Nephron progenitor cell (in vitro differentiated cells): Measurements from ENCODE around the gene USP33.

Experiments used
- DNase-seq: peaks from one replicate; pipeline ENCODE4 v3.0.0; 2021
- H3K27ac Mint-ChIP-seq: 2 replicates; pipeline ENCODE4 v1.8.0; 2021; ENCODE audit warnings: mild to moderate bottlenecking, moderate library complexity, mixed read lengths
- H3K27me3 Mint-ChIP-seq: 2 replicates; pipeline ENCODE4 v1.8.0; 2021; ENCODE audit warnings: mild to moderate bottlenecking, low read depth, mixed read lengths; ENCODE audit not compliant: poor library complexity
- H3K36me3 Mint-ChIP-seq: 2 replicates; pipeline ENCODE4 v1.8.0; 2021; ENCODE audit warnings: low read depth, mixed read lengths
- H3K4me1 Mint-ChIP-seq: 2 replicates; pipeline ENCODE4 v1.8.0; 2021; ENCODE audit warnings: mixed read lengths
- H3K4me3 Mint-ChIP-seq: 2 replicates; pipeline ENCODE4 v1.8.0; 2021; ENCODE audit warnings: mild to moderate bottlenecking, moderate library complexity, mixed read lengths
- H3K9me3 Mint-ChIP-seq: 2 replicates; pipeline ENCODE4 v1.8.0; 2021; ENCODE audit warnings: mild to moderate bottlenecking, moderate library complexity, mixed read lengths
- TF ChIP-seq, protein P1 (sequence below): fragments of 200-600 bp; sonication (generic); IDR thresholded peaks from 2 replicates; pipeline ENCODE4 v1.5.0; 2021; ENCODE audit warnings: antibody characterized with exemption

The USP33 gene

DNA sequence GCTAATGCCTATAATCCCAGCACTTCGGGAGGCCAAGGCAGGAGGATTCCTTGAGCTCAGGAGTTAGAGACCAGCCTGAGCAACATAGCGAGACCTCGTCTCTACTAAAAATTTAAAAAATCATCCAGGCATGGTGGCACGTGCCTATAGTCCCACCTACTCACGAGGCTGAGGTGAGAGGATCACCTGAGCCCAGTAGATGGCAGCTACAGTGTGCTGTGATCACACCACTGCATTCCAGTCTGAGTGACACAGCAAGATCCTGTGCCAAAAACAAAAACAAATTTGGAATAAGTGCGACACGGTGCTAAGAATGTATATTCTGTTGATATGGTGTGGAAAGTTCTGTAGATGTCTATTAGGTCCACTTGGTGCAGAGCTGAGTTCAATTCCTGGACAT is 15.1 kb downstream of the USP33 start:
- Mint-ChIP-seq H3K4me1 (peaks cover 7% of the 10 kb centered on the region), H3K9me3 (peaks cover 5% of the 10 kb centered on the region), H3K27me3 (no peaks in the 10 kb centered on the region), H3K36me3 (peaks cover 65% of the 10 kb centered on the region), H3K27ac (no peak overlapping the region), H3K4me3 (no peak overlapping the region)
- TF ChIP-seq, protein P1, sequence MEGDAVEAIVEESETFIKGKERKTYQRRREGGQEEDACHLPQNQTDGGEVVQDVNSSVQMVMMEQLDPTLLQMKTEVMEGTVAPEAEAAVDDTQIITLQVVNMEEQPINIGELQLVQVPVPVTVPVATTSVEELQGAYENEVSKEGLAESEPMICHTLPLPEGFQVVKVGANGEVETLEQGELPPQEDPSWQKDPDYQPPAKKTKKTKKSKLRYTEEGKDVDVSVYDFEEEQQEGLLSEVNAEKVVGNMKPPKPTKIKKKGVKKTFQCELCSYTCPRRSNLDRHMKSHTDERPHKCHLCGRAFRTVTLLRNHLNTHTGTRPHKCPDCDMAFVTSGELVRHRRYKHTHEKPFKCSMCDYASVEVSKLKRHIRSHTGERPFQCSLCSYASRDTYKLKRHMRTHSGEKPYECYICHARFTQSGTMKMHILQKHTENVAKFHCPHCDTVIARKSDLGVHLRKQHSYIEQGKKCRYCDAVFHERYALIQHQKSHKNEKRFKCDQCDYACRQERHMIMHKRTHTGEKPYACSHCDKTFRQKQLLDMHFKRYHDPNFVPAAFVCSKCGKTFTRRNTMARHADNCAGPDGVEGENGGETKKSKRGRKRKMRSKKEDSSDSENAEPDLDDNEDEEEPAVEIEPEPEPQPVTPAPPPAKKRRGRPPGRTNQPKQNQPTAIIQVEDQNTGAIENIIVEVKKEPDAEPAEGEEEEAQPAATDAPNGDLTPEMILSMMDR = no peak
- DNase-seq = no peak

DNA sequence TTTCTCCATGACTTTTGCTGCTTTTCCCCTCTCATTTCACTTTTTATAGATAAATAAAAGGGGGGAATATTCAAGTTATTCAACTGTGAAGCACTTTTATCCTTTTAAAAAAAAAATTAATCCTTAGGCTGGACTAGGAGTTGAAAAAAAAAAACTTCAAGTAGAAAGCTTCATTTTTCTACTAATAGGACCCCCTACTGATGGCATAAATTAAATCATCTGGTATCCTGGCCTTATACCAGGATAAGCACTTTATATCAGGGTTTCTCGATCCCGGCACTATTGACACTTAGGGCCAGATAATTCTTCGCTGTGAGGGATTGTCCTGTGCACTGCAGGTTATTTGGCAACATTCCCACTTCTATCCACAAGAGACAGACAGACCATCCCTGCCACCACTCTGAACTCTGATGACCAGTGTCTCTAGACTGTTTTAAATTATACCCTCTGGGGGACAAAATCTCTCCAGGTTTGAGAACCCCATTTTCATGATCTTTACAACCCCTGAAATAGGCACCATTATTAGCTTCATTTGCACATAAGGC is 17.6 kb downstream of the USP33 start:
- TF ChIP-seq, protein P1 = no peak
- no peak overlapping the region for H3K27ac Mint-ChIP-seq
- H3K4me3 Mint-ChIP-seq = no peak overlapping the region
- peaks cover 5% of the 10 kb centered on the region for H3K9me3 Mint-ChIP-seq
- peaks cover 66% of the 10 kb centered on the region for H3K36me3 Mint-ChIP-seq
- no peak for DNase-seq
- H3K27me3 Mint-ChIP-seq = peaks cover 4% of the 10 kb centered on the region
- peaks cover 7% of the 10 kb centered on the region for H3K4me1 Mint-ChIP-seq

GRCh38 chr1:77741316-77741715 is 18.3 kb downstream of the USP33 start:
- Mint-ChIP-seq H3K4me1 (peaks cover 7% of the 10 kb centered on the region), H3K27me3 (peaks cover 4% of the 10 kb centered on the region), H3K4me3 (no peak overlapping the region), H3K9me3 (peaks cover 5% of the 10 kb centered on the region), H3K36me3 (peaks cover 61% of the 10 kb centered on the region), H3K27ac (no peak overlapping the region)
- DNase-seq = no peak
- TF ChIP-seq, protein P1 = no peak

DNA sequence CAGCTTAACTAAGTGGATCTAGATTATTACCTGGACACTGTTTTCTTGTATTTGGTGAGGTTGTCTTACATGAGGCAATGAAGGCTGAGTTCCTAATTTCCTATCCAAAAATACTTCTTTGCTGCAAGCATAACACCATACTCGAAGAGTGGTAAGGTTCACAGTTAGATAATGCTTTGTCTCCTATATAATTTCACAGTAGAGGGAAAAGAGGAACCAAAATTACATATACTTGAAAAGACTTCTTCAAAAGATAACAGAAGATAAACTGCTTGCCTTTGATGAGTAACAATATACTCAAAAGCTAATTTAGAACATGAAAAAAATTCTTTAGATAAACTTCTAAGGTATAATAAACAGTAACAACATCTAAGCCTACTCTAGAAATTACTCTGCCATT is 20.4 kb downstream of the USP33 start:
- Mint-ChIP-seq H3K9me3 (no peaks in the 10 kb centered on the region), H3K27ac (no peak overlapping the region), H3K27me3 (peaks cover 4% of the 10 kb centered on the region), H3K4me1 (no peaks in the 10 kb centered on the region), H3K36me3 (peaks cover 52% of the 10 kb centered on the region), H3K4me3 (no peak overlapping the region)
- TF ChIP-seq, protein P1 = no peak
- no peak for DNase-seq

GRCh38 chr1:77732090-77732489 is 27.6 kb downstream of the USP33 start:
- Mint-ChIP-seq H3K9me3 (no peaks in the 10 kb centered on the region), H3K27me3 (no peaks in the 10 kb centered on the region), H3K27ac (no peak overlapping the region), H3K4me1 (peaks cover 12% of the 10 kb centered on the region), H3K36me3 (peaks cover 57% of the 10 kb centered on the region), H3K4me3 (no peak overlapping the region)
- no peak for DNase-seq
- TF ChIP-seq, protein P1 = no peak

DNA sequence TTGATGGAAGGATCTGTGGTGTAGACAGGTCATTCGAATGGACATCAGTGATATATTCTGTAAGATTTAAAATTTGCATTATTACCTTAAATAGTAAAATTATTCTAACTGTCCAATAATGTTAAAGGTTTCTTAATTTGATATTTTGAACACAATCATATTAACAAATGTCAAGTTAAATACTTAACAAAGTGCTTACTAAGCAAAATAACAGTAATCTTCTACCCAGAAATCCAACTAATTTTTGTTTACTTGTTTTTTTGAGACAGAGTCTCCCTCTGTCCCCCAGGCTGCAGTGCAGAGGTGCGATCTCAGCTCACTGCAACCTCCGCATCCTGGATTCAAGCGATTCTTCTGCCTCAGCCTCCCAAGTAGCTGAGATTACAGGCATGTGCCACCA is 33.9 kb downstream of the USP33 start:
- TF ChIP-seq, protein P1 = no peak
- DNase-seq = no peak
- no peaks in the 10 kb centered on the region for H3K9me3 Mint-ChIP-seq
- H3K27ac Mint-ChIP-seq = no peak overlapping the region
- H3K27me3 Mint-ChIP-seq = no peaks in the 10 kb centered on the region
- peaks cover 12% of the 10 kb centered on the region for H3K4me1 Mint-ChIP-seq
- peaks cover 82% of the 10 kb centered on the region for H3K36me3 Mint-ChIP-seq
- H3K4me3 Mint-ChIP-seq = no peak overlapping the region
